ENCODE results near the gene ZNF583.
A peak's percentile ranks its signal among the peaks of the same experiment; 100 is the strongest.

ZNF583 gene

DNA sequence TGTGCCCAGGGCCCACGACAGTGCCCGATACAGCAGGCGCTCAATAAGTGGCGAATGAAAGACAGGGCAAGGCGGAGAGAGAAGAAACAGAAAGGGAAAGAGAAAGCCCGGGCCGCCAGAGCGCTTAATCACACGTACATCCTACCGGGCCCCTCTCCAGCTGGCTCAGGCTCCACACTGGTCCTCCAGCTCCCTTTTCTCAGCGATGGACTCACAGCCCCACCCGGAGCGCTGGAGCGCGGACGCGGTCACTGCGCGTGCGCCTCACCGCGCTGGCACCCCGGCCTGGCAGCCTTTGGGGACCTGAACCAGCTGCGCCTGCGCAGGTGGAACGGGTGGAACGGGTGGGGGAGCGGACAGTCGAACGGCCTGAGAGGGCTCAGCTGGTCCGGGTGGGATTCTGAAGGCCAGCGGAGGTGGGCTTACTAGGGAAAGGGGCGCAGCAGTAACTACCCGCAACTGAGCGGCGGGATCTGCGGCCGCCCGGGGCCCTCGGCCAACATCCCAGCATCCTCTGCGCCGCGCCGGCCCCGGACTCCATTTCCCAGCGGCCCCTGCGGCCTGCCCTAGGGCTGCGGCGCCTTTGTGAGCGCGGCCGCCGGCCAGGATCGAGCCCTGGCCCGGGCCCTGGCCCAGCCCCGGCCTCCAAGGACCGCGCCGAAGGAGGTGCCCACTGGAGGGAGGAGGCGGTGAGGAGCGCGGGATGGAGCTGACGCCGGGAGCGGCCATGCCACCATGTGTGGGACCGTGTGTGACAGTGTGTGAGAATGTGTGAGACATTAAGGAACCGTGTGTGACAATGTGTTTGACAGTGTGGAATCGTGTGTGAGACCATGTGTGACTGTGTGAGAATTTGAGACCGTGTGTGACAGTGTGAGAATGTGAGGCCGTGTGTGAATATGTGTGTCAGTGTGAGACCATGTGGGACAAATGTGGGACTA is at the start of gene ZNF583:
Gene ZNF583 (plus strand): TSS at position 569 of the 941 bp plus-strand sequence. CDS start 2,783 bp downstream, outside the sequence.
- DNase-seq (ENCODE audit: low read depth): peak; percentile 98

- no peak for DNase-seq (ENCODE audit: low read depth)
Observed at GRCh38 chr19:56355517-56355916, 48.6 kb upstream of the ZNF583 start.

DNA sequence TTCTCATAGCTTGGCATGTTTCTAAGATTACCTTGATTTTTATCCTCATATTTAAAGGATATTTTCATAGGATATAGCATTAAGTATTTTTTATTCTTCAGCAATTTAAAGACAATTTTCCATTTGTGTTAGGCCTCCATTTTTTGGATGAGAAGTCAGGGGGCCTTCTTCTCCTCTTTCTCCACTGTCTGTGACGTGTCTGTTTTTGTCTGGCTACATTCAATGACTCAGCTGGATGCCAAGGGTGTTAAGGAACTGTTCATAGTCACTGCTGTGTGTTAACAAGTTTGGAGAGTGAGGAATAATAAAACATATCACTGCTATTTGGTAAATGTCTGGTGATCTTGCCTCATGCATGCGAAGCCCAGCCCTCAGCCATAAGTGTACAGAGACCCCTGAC is 47.2 kb upstream of the ZNF583 start:
- DNase-seq (ENCODE audit: low read depth): no peak

GRCh38 chr19:56360841-56361240 is 43.3 kb upstream of the ZNF583 start:
- DNase-seq (ENCODE audit: low read depth): no peak

DNA sequence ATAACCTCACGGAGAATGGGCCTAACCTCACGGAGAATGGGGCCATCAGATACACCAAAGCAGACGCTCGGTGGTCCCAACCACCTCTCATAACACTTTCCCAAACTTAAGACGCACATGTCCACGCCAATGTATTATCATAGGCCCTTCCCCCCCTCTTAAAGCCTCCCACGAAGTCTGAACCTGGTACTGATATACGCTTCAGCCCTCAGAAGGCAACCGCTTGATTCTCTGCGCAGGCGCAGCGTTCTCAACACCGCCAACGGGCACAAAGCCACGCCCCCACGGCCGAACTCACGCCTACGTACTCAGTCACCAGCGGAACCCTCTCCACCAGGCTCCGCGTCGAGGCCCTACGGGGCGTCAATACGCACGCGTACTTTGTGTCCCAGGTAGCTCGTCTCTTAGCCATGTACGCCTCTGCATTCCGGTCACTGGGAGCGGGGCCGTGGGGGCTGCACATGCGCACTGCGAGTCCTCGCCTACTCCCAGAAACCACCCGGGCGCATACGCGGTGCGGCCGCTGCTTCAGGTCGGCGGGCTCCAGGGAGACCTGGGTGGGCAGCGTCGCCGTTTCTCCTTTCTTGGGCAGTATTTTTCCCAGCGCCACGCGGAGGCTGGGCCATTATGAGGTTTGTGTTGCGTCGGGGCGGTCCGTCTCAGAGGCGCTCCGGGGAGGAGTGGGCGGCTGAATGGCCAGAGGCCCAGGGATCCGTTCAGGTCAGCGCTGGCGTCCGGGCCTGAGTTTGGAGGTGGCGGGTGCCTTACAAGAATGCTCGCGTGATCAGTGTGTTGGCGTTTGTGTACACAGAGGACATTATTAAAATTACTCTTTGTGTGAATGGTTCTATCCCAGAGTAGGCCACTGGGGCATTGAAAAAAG is 36.1 kb upstream of the ZNF583 start:
- peak; percentile 91 for DNase-seq (ENCODE audit: low read depth)

- no peak for DNase-seq (ENCODE audit: low read depth)
Observed at GRCh38 chr19:56369886-56370676, 34.1 kb upstream of the ZNF583 start.

GRCh38 chr19:56372281-56372680 is 31.9 kb upstream of the ZNF583 start:
- DNase-seq (ENCODE audit: low read depth): peak; percentile 11

- no peak for DNase-seq (ENCODE audit: low read depth)
Observed at GRCh38 chr19:56377105-56377924, 26.8 kb upstream of the ZNF583 start.

DNA sequence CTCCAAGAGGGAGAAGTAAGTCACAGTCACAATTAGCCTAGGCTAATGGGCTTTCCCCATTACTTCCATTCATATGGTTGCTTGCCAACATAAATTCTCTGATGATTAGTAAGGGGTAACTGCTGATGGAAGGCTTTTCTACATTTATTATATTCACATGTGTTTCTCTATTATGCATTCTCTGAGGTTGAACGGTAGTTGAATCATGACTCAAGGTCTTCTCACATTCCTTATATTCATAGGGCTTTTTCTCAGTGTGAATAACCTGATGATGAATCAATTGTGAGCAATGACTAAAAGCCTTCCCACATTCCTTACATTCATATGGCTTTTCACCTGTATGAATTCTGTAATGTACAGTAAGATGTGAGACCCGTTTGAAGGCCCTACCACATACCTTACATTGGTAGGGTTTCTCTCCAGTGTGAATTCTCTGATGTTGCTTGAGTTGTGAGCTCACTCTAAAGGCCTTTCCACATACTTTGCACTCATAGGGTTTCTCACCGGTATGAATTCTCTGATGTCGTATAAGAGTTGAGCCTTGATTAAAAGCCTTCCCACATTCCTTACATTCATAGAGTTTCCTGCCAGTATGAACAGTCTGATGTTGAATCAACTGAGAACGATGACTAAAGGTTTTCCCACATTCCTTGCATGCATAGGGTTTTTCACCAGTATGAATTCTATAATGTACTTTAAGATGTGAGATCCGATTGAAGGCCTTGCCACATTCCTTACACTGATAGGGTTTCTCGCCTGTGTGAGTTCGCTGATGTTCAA is 20.1 kb upstream of the ZNF583 start:
- DNase-seq (ENCODE audit: low read depth): no peak

DNA sequence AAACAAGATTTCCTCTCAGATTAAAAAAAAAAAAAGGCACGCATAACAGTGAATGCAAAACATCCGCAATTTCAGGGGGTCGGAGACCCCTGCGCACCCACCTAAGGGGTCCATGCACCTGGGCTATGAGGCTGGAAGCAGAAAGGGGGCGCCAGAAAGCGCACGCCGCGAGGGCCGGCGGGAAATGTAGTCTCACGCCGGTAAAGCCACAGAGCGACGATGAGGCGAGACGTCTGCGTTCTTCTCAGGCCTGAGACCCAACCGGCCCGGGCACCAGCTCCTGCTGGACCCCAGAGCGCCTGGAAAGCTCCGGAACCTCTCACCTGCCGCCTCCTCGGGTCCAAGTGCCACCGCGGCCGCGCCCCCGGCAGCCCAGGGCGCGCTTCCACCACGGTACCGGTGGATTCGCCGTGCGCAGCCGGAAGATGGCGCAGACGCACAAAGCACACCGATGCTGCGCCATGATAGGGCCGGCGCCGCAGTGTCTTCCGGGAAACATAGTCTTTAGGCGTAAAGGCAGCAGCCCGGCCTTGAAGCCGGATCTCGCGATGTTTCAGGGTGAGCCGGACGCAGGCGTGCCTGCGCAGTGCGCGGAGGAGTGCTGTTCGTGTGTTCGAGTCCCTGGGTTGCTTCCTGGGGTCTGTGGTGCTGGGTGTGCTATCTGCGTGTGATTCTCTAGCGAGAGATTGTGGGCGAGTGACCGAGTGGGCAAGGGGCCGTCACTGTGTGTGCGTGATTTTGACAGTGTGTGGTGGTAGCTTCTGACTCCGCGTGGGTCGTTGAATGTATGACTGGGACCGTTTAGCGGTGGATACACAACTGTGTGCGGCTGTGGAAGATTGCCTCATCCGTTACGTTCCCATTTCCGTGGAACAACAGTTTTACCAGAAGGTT is 10.8 kb upstream of the ZNF583 start, which contains the start of gene ZNF582:
Gene ZNF582 (minus strand): TSS at position 416 of the 894 bp plus-strand sequence. CDS start 1,782 bp downstream, outside the sequence.
- peak; percentile 98 for DNase-seq (ENCODE audit: low read depth)

- DNase-seq (ENCODE audit: low read depth): no peak
Observed at GRCh38 chr19:56398809-56399208, 5.3 kb upstream of the ZNF583 start.

GRCh38 chr19:56400485-56400884 is 3.6 kb upstream of the ZNF583 start:
- no peak for DNase-seq (ENCODE audit: low read depth)

DNA sequence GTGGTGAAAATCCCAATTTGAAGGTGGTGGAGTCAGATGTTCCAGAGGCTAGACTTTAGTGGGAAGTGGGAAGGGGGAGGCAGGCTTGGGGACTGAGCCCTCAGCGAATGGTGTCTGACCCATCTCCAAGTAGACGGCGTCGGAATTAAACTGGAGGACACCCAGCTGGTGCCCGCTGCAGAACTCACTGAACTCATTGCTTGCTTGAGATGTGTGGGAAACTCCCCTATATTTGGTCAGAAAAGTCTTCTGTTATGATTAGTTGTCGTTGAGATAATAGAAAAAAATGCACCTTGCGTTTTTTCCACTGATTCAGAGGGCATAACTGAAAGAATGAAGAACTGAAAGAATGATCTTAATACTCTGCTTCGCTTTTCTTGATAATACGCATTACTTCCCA is 871 bp upstream of the ZNF583 start:
- DNase-seq (ENCODE audit: low read depth): no peak

GRCh38 chr19:56404705-56405056 is 549 bp downstream of the ZNF583 start:
- no peak for DNase-seq (ENCODE audit: low read depth)

DNA sequence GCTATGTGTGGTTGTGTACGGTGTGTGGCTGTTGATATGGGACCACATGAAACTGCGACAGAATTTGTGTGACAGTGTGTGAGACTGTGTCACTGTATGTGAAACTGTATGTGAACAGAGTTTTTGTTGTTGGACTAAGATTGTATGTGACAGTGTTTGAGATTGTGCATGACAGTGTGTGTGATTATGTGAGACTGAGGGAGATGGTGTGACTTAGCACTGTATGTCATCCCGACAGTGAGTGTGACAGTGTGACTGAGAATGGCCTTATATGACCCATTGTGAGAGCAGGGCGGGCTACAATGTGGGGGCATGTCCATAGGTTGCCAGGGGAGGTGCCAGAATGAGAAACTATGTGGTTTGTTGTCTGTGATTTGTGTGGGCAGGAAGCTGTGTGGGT is 930 bp downstream of the ZNF583 start:
- no peak for DNase-seq (ENCODE audit: low read depth)

DNA sequence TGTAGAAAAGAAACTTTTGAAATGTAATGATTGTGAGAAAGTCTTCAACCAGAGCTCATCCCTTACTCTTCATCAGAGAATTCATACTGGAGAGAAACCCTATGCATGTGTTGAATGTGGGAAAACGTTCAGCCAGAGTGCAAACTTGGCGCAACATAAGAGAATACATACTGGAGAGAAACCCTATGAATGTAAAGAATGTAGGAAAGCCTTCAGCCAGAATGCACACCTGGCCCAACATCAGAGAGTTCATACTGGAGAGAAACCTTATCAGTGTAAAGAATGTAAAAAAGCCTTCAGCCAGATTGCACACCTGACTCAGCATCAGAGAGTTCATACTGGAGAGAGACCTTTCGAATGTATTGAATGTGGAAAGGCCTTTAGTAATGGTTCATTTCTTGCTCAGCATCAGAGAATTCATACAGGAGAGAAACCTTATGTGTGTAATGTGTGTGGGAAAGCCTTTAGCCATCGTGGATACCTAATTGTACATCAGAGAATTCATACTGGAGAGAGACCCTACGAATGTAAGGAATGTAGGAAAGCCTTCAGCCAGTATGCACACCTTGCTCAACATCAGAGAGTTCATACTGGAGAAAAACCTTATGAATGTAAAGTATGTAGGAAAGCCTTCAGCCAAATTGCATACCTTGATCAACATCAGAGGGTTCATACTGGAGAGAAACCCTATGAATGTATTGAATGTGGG is 19.3 kb downstream of the ZNF583 start:
- no peak for DNase-seq (ENCODE audit: low read depth)

DNA sequence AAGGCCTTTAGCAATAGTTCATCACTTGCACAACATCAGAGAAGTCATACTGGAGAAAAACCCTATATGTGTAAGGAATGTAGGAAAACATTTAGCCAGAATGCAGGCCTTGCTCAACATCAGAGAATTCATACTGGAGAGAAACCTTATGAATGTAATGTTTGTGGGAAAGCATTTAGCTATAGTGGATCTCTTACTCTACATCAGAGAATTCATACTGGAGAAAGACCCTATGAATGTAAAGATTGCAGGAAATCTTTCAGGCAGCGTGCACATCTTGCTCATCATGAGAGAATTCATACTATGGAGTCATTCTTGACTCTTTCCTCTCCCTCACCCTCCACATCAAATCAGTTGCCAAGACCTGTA is 19.8 kb downstream of the ZNF583 start:
- DNase-seq (ENCODE audit: low read depth): no peak

DNA sequence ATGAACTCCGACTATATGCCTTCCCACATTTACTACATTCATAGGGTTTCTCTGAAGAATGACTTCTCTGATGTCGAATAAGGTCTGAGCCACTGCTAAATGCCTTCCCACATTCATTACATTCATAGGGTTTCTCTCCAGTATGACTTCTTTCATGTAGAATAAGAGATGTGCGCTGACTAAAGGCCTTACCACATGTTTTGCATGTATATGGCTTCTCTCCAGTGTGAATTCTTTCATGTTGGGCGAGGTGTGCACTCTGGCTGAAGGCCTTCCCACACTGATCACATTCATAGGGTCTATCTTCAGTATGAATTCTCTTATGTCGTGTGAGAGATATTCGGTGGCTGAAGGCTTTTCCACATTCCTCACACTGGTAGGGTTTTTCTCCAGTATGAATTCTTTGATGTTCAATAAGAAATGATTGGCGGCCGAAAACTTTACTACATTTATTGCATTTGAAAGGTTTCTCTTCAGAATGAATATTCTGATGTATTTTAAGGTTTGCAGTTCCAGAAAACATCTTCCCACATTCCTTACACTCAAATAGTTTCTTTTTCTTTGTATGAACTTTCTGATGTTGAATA is 37.2 kb downstream of the ZNF583 start:
- no peak for DNase-seq (ENCODE audit: low read depth)

Measured in fibroblast of gingiva (primary cell).